IPS DF 6.9 (cell line): ENCODE data around the gene ARFGAP2.
A peak's percentile ranks its signal among the peaks of the same experiment; 100 is the strongest.

ENCODE experiments used
- DNase-seq: peaks from one replicate; pipeline ENCODE4 v3.0.0-alpha.2; 2013; ENCODE audit warnings: low read depth, low spot score
- H3K27ac ChIP-seq: one replicate; pipeline ENCODE4 v1.5.1; 2013; ENCODE audit warnings: low read length, control low read depth
- H3K27me3 ChIP-seq: 2 replicates; pipeline ENCODE4 v1.6.1; 2013; ENCODE audit warnings: mild to moderate bottlenecking, low read length; ENCODE audit not compliant: control insufficient read depth, insufficient read depth
- H3K36me3 ChIP-seq: 2 replicates; pipeline ENCODE4 v1.6.1; 2013; ENCODE audit warnings: low read length; ENCODE audit not compliant: control insufficient read depth, insufficient read depth
- H3K4me1 ChIP-seq: 2 replicates; pipeline ENCODE4 v1.6.1; 2013; ENCODE audit warnings: low read length; ENCODE audit not compliant: control insufficient read depth, insufficient read depth
- H3K4me3 ChIP-seq: 2 replicates; pipeline ENCODE4 v1.5.1; 2013; ENCODE audit warnings: mild to moderate bottlenecking, low read length
- H3K9me3 ChIP-seq: 2 replicates; pipeline ENCODE4 v1.6.1; 2013; ENCODE audit warnings: low read length, inconsistent platforms; ENCODE audit not compliant: control insufficient read depth, insufficient read depth
- WGBS: extraction: QIAGEN DNeasy Blood & Tissue Kit; methylation state at CpG from one replicate; pipeline ENCODE4 v1.1.7; 2013; ENCODE audit warnings: mixed read lengths, missing lambda C conversion rate; ENCODE audit not compliant: insufficient read length, insufficient coverage; 5-methylcytosine and 5-hydroxymethylcytosine counted together

Gene ARFGAP2

GRCh38 chr11:47176328-47177228, at the start of gene ARFGAP2:
Gene ARFGAP2, minus strand, starts transcription at chr11:47176879. Its CDS starts 26 bp downstream, at chr11:47176853.
- H3K4me3 ChIP-seq = peak within 1 kb of the TSS; percentile 94
- H3K27me3 ChIP-seq = no peaks in the 10 kb centered on the region
- peaks cover 34% of the 10 kb centered on the region; the same call in 1 of the 2 replicates for H3K36me3 ChIP-seq
- H3K4me1 ChIP-seq = no peaks in the 10 kb centered on the region
- no peaks in the 10 kb centered on the region for H3K9me3 ChIP-seq
- no peak within 1 kb of the TSS for H3K27ac ChIP-seq
- DNase-seq = peak; percentile 85
- no CpG with 5 or more reads among the region's 89 CpGs for WGBS

GRCh38 chr11:47225552-47226400, 49.1 kb upstream of the ARFGAP2 start:
- Histone ChIP-seq H3K27ac (no peak overlapping the region), H3K36me3 (peaks cover 10% of the 10 kb centered on the region), H3K27me3 (no peaks in the 10 kb centered on the region), H3K4me3 (no peak overlapping the region), H3K4me1 (no peaks in the 10 kb centered on the region), H3K9me3 (no peaks in the 10 kb centered on the region)
- DNase-seq = no peak
- WGBS = no CpG with 5 or more reads among the region's 7 CpGs

GRCh38 chr11:47222696-47223095, 46.0 kb upstream of the ARFGAP2 start:
- Histone ChIP-seq H3K4me1 (no peaks in the 10 kb centered on the region), H3K36me3 (peaks cover 6% of the 10 kb centered on the region; the same call in 1 of the 2 replicates), H3K9me3 (no peaks in the 10 kb centered on the region), H3K27me3 (no peaks in the 10 kb centered on the region), H3K27ac (no peak overlapping the region), H3K4me3 (no peak overlapping the region)
- WGBS = no CpG with 5 or more reads among the region's 2 CpGs
- no peak for DNase-seq

GRCh38 chr11:47220401-47220821, 43.7 kb upstream of the ARFGAP2 start:
- Histone ChIP-seq H3K4me1 (peaks cover 3% of the 10 kb centered on the region), H3K4me3 (no peak overlapping the region), H3K9me3 (no peaks in the 10 kb centered on the region), H3K27ac (no peak overlapping the region), H3K36me3 (peaks cover 3% of the 10 kb centered on the region; the same call in 1 of the 2 replicates), H3K27me3 (no peaks in the 10 kb centered on the region)
- DNase-seq = no peak
- WGBS = no CpG with 5 or more reads among the region's 1 CpG

GRCh38 chr11:47216121-47216798, 39.6 kb upstream of the ARFGAP2 start:
- H3K9me3 ChIP-seq = no peaks in the 10 kb centered on the region
- H3K27ac ChIP-seq = no peak overlapping the region
- no peak for DNase-seq
- no CpG with 5 or more reads among the region's 12 CpGs for WGBS
- H3K27me3 ChIP-seq = no peaks in the 10 kb centered on the region
- peaks cover 3% of the 10 kb centered on the region for H3K4me1 ChIP-seq
- no peaks in the 10 kb centered on the region; the same call in 1 of the 2 replicates for H3K36me3 ChIP-seq
- peak overlapping the region; percentile 2; the same call in 1 of the 2 replicates for H3K4me3 ChIP-seq

- no peak for DNase-seq
- Histone ChIP-seq H3K4me1 (peaks cover 3% of the 10 kb centered on the region), H3K9me3 (no peaks in the 10 kb centered on the region), H3K27me3 (no peaks in the 10 kb centered on the region), H3K4me3 (peak overlapping the region; percentile 39; the same call in 1 of the 2 replicates), H3K27ac (no peak overlapping the region), H3K36me3 (no peaks in the 10 kb centered on the region; the same call in 1 of the 2 replicates)
- WGBS = no CpG with 5 or more reads among the region's 15 CpGs
These were observed 38.8 kb upstream of the ARFGAP2 start for GRCh38 chr11:47215366-47215910.

GRCh38 chr11:47213950-47214565, 37.4 kb upstream of the ARFGAP2 start:
- H3K4me3 ChIP-seq = peak overlapping the region; percentile 44; the same call in 1 of the 2 replicates
- no peaks in the 10 kb centered on the region for H3K9me3 ChIP-seq
- no peaks in the 10 kb centered on the region for H3K36me3 ChIP-seq
- peak; percentile 72 for DNase-seq
- no CpG with 5 or more reads among the region's 20 CpGs for WGBS
- no peak overlapping the region for H3K27ac ChIP-seq
- H3K4me1 ChIP-seq = peaks cover 3% of the 10 kb centered on the region
- no peaks in the 10 kb centered on the region for H3K27me3 ChIP-seq

- Histone ChIP-seq H3K4me1 (peaks cover 3% of the 10 kb centered on the region), H3K4me3 (no peak overlapping the region), H3K27ac (no peak overlapping the region), H3K27me3 (no peaks in the 10 kb centered on the region), H3K9me3 (no peaks in the 10 kb centered on the region), H3K36me3 (no peaks in the 10 kb centered on the region)
- no CpG with 5 or more reads among the region's 12 CpGs for WGBS
- DNase-seq = no peak
These were observed 36.3 kb upstream of the ARFGAP2 start for GRCh38 chr11:47212938-47213337.

GRCh38 chr11:47208628-47209027, 31.9 kb upstream of the ARFGAP2 start:
- H3K27ac ChIP-seq = no peak overlapping the region
- no peak overlapping the region for H3K4me3 ChIP-seq
- no peak for DNase-seq
- no peaks in the 10 kb centered on the region for H3K36me3 ChIP-seq
- H3K27me3 ChIP-seq = no peaks in the 10 kb centered on the region
- no peaks in the 10 kb centered on the region for H3K4me1 ChIP-seq
- H3K9me3 ChIP-seq = no peaks in the 10 kb centered on the region
- no CpG with 5 or more reads among the region's 5 CpGs for WGBS
